H9 (cell line): Measurements from ENCODE around the gene DPP6. TPM values are rescaled to one million over a fixed set of nuclear protein-coding genes. Genes with fewer than 3 reads are reported as not detected.

ENCODE experiments used
- DNase-seq: peaks from one replicate; pipeline ENCODE4 v3.0.0-alpha.2; 2017
- H2AFZ ChIP-seq: one replicate; pipeline ENCODE4 v1.6.1; 2013; ENCODE audit warnings: mild to moderate bottlenecking, low read length, control low read depth, moderate library complexity
- H2AK5ac ChIP-seq: 2 replicates; pipeline ENCODE4 v1.6.1; 2013; ENCODE audit warnings: low read length, control low read depth, mixed read lengths; ENCODE audit not compliant: insufficient read length
- H2BK120ac ChIP-seq: one replicate; pipeline ENCODE4 v1.6.1; 2013; ENCODE audit warnings: low read depth, mild to moderate bottlenecking, low read length, control low read depth, inconsistent platforms; ENCODE audit not compliant: poor library complexity, severe bottlenecking
- H2BK12ac ChIP-seq: 2 replicates; pipeline ENCODE4 v1.6.1; 2013; ENCODE audit warnings: low read length, control low read depth, mixed read lengths, low read depth; ENCODE audit not compliant: insufficient read length
- H2BK15ac ChIP-seq: 2 replicates; pipeline ENCODE4 v1.6.1; 2013; ENCODE audit warnings: low read depth, low read length, control low read depth
- H2BK20ac ChIP-seq: one replicate; pipeline ENCODE4 v1.6.1; 2013; ENCODE audit warnings: low read depth, mild to moderate bottlenecking, low read length, control low read depth, inconsistent platforms; ENCODE audit not compliant: poor library complexity, severe bottlenecking
- H2BK5ac ChIP-seq: 2 replicates; pipeline ENCODE4 v1.6.1; 2013; ENCODE audit warnings: low read length, control low read depth, mixed read lengths; ENCODE audit not compliant: insufficient read length
- H3K14ac ChIP-seq: 2 replicates; pipeline ENCODE4 v1.6.1; 2013; ENCODE audit warnings: low read length, control low read depth; ENCODE audit not compliant: insufficient read depth
- H3K18ac ChIP-seq: 2 replicates; pipeline ENCODE4 v1.6.1; 2013; ENCODE audit warnings: low read depth, mild to moderate bottlenecking, mixed read lengths, low read length, control low read depth; ENCODE audit not compliant: insufficient read length
- H3K23ac ChIP-seq: 2 replicates; pipeline ENCODE4 v1.6.1; 2013; ENCODE audit warnings: low read length, control low read depth, mixed read lengths, low read depth; ENCODE audit not compliant: insufficient read length
- H3K23me2 ChIP-seq: 2 replicates; pipeline ENCODE4 v1.6.1; 2013; ENCODE audit warnings: low read depth, mild to moderate bottlenecking, mixed read lengths, low read length, control low read depth; ENCODE audit not compliant: insufficient read length, poor library complexity, severe bottlenecking
- H3K27ac ChIP-seq: 2 replicates; pipeline ENCODE4 v1.5.1; 2013; ENCODE audit warnings: low read length, control low read depth, mixed read lengths, low read depth; ENCODE audit not compliant: insufficient read length
- H3K27me3 ChIP-seq: 2 replicates; pipeline ENCODE4 v1.6.1; 2013; ENCODE audit warnings: low read length, control low read depth, inconsistent platforms; ENCODE audit not compliant: insufficient read depth
- H3K4ac ChIP-seq: 2 replicates; pipeline ENCODE4 v1.6.1; 2013; ENCODE audit warnings: low read depth, mild to moderate bottlenecking, control low read depth, inconsistent platforms, low read length, moderate library complexity
- H3K4me1 ChIP-seq: 2 replicates; pipeline ENCODE4 v1.6.1; 2013; ENCODE audit warnings: low read length, control low read depth, inconsistent platforms; ENCODE audit not compliant: insufficient read depth
- H3K4me2 ChIP-seq: 2 replicates; pipeline ENCODE4 v1.6.1; 2013; ENCODE audit warnings: low read length, control low read depth, mixed read lengths; ENCODE audit not compliant: insufficient read length, insufficient read depth
- H3K56ac ChIP-seq: 2 replicates; pipeline ENCODE4 v1.6.1; 2013; ENCODE audit warnings: low read depth, mild to moderate bottlenecking, mixed read lengths, low read length, control low read depth; ENCODE audit not compliant: insufficient read length
- H3K79me1 ChIP-seq: 2 replicates; pipeline ENCODE4 v1.6.1; 2013; ENCODE audit warnings: low read depth, mild to moderate bottlenecking, moderate library complexity, low read length, control low read depth, inconsistent platforms; ENCODE audit not compliant: insufficient read depth, poor library complexity, severe bottlenecking
- H3K79me2 ChIP-seq: 2 replicates; pipeline ENCODE4 v1.6.1; 2013; ENCODE audit warnings: low read length, control low read depth, inconsistent platforms; ENCODE audit not compliant: insufficient read depth
- H3K9ac ChIP-seq: 2 replicates; pipeline ENCODE4 v1.6.1; 2013; ENCODE audit warnings: low read length, control low read depth, mixed read lengths; ENCODE audit not compliant: insufficient read length; ENCODE audit errors: extremely low read depth
- H3K9me3 ChIP-seq: one replicate; pipeline ENCODE4 v1.6.1; 2013; ENCODE audit warnings: low read depth, low read length, inconsistent platforms; ENCODE audit not compliant: control insufficient read depth
- H3T11ph ChIP-seq: one replicate; pipeline ENCODE4 v1.6.1; 2013; ENCODE audit warnings: mild to moderate bottlenecking, low read length, control low read depth, inconsistent platforms
- H4K20me1 ChIP-seq: one replicate; pipeline ENCODE4 v1.6.1; 2013; ENCODE audit not compliant: control insufficient read depth, insufficient read length, insufficient read depth
- H4K5ac ChIP-seq: 2 replicates; pipeline ENCODE4 v1.6.1; 2013; ENCODE audit warnings: low read depth, mild to moderate bottlenecking, mixed read lengths, low read length, control low read depth; ENCODE audit not compliant: insufficient read length
- H4K8ac ChIP-seq: replicated peaks from 2 replicates; pipeline ENCODE4 v1.6.1; 2013; ENCODE audit warnings: low read length, control low read depth, mixed read lengths, low read depth; ENCODE audit not compliant: insufficient read length
- H4K91ac ChIP-seq: 2 replicates; pipeline ENCODE4 v1.6.1; 2013; ENCODE audit warnings: low read depth, mild to moderate bottlenecking, moderate library complexity, mixed read lengths, low read length, control low read depth; ENCODE audit not compliant: insufficient read length
- H3K27ac Mint-ChIP-seq, 3 experiments: 2 replicates in 2 of 3; 3 replicates in 1 of 3; pipeline ENCODE4 v1.8.0; 2020 to 2021; ENCODE audit warnings: mixed read lengths in 3 of 3, mild to moderate bottlenecking in 1 of 3, moderate library complexity in 1 of 3
- H3K27me3 Mint-ChIP-seq: 2 replicates; pipeline ENCODE4 v1.8.0; 2021; ENCODE audit warnings: low read depth, mild to moderate bottlenecking, moderate library complexity, mixed read lengths
- H3K36me3 Mint-ChIP-seq, 3 experiments: 2 replicates in 2 of 3; 3 replicates in 1 of 3; pipeline ENCODE4 v1.8.0; 2020 to 2021; ENCODE audit warnings: low read depth in 3 of 3, mixed read lengths in 3 of 3; ENCODE audit not compliant: insufficient read depth in 1 of 3
- H3K4me1 Mint-ChIP-seq, 2 experiments: 2 replicates each; pipeline ENCODE4 v1.8.0; 2020; ENCODE audit warnings: mixed read lengths in 2 of 2
- H3K4me3 Mint-ChIP-seq, 2 experiments: 2 replicates in 1 of 2; 3 replicates in 1 of 2; pipeline ENCODE4 v1.8.0; 2020 to 2021; ENCODE audit warnings: mild to moderate bottlenecking in 2 of 2, mixed read lengths in 2 of 2, moderate library complexity in 1 of 2
- H3K9me3 Mint-ChIP-seq, 2 experiments: 2 replicates in 1 of 2; 3 replicates in 1 of 2; pipeline ENCODE4 v1.8.0; 2020; ENCODE audit warnings: mild to moderate bottlenecking in 2 of 2, mixed read lengths in 2 of 2, moderate library complexity in 1 of 2
- CTCF ChIP-seq: fragments of 200-600 bp; sonication (generic); conservative IDR thresholded peaks from 3 replicates; pipeline ENCODE4 v1.8.0; 2021; ENCODE audit warnings: antibody characterized with exemption, mild to moderate bottlenecking
- WGBS: extraction: QIAGEN DNeasy Blood & Tissue Kit; methylation state at CpG from one replicate; pipeline ENCODE4 v1.1.7; 2013; ENCODE audit warnings: missing lambda C conversion rate, low lambda C conversion rate, mixed read lengths; ENCODE audit not compliant: insufficient read length; ENCODE audit errors: extremely low coverage; 5-methylcytosine and 5-hydroxymethylcytosine counted together
- total RNA-seq: library from RNA; stranded (reverse); gene quantifications from 2 replicates; pipeline ENCODE4 v1.2.1, GENCODE V29; 2021

Gene DPP6
- total RNA-seq, 1 experiment from 2014 or later, result 4.5 TPM

GRCh38 chr7:154651501-154651900 lies 599.3 kb downstream of the DPP6 start:
- no peak for DNase-seq
- H3K14ac ChIP-seq, result no peak overlapping the region
- H2BK15ac ChIP-seq, result no peak overlapping the region
- H4K5ac ChIP-seq, result no peak overlapping the region
- no peaks in the 10 kb centered on the region for H3K23me2 ChIP-seq
- H2BK12ac ChIP-seq, result no peak overlapping the region
- no peak overlapping the region for H3K18ac ChIP-seq
- H3K79me1 ChIP-seq, result no peaks in the 10 kb centered on the region
- H4K20me1 ChIP-seq, result no peaks in the 10 kb centered on the region
- H3K9me3 ChIP-seq, result no peaks in the 10 kb centered on the region
- Mint-ChIP-seq H3K4me1 (no peaks in the 10 kb centered on the region), H3K36me3 (peaks cover 3% of the 10 kb centered on the region in 3 experiments; a peak in 4 of 7 replicates), H3K9me3 (peaks cover 2 to 3% of the 10 kb centered on the region in 2 experiments; a peak in 4 of 5 replicates), H3K27me3 (peaks cover 3% of the 10 kb centered on the region), H3K4me3 (no peak overlapping the region), H3K27ac (no peak overlapping the region)
- no peaks in the 10 kb centered on the region for H3K4me1 ChIP-seq
- no peaks in the 10 kb centered on the region for H3K79me2 ChIP-seq
- H4K91ac ChIP-seq, result no peak overlapping the region
- no peak overlapping the region for H3K27ac ChIP-seq
- H3K27me3 ChIP-seq, result no peaks in the 10 kb centered on the region
- H2AK5ac ChIP-seq, result no peak overlapping the region
- WGBS, result no CpG with 5 or more reads among the region's 13 CpGs
- H3K4ac ChIP-seq, result no peak overlapping the region
- H3K9ac ChIP-seq, result no peak overlapping the region
- no peak overlapping the region for H3T11ph ChIP-seq
- no peak overlapping the region for H2BK5ac ChIP-seq
- H3K4me2 ChIP-seq, result no peak overlapping the region
- no peak overlapping the region for H2AFZ ChIP-seq
- no peak overlapping the region for H3K23ac ChIP-seq
- no peak overlapping the region for H2BK120ac ChIP-seq
- H3K56ac ChIP-seq, result no peak overlapping the region
- no peak for TF ChIP-seq CTCF
- H4K8ac ChIP-seq, result no peak overlapping the region
- no peak overlapping the region for H2BK20ac ChIP-seq
